PC-9 (cell line): ENCODE data around the gene GALNT10. TPM values are rescaled to one million over a fixed set of nuclear protein-coding genes. Genes with fewer than 3 reads are reported as not detected.

Experiments
- BruUV-seq: library from RNA; stranded (reverse); fragments of 400-500 nt; replicated peaks from 2 replicates; lab custom pipeline; 2021; lab: Mats Ljungman, UMichigan
- CTCF ChIA-PET: fragments of 300-600 bp; sonication (Branson Sonifier 250); formaldehyde crosslinking; loops from one replicate; lab custom pipeline; 2022; ENCODE audit warnings: antibody characterized with exemption; lab: Charles Lee
- POLR2A ChIA-PET: fragments of 300-600 bp; sonication (Branson Sonifier 250); formaldehyde crosslinking; loops from one replicate; lab custom pipeline; 2022; ENCODE audit warnings: antibody characterized with exemption; ENCODE audit not compliant: unreplicated experiment; lab: Charles Lee
- DNase-seq, 2 experiments: peaks; one replicate each; pipeline versions ENCODE4 v3.0.0 to v3.0.0-alpha.2; 2015 to 2022; ENCODE audit warnings: mixed read lengths in 1 of 2
- H2AFZ ChIP-seq: fragments of 200-600 bp; sonication (generic); 2 replicates; pipeline ENCODE4 v1.8.1; 2017; ENCODE audit warnings: antibody characterized with exemption
- H3F3A ChIP-seq: fragments of 200-600 bp; sonication (generic); 2 replicates; pipeline ENCODE4 v1.8.1; 2017; ENCODE audit warnings: antibody characterized with exemption, mild to moderate bottlenecking, low read depth; ENCODE audit not compliant: insufficient read depth
- H3K27ac ChIP-seq: fragments of 200-600 bp; sonication (generic); 2 replicates; pipeline ENCODE4 v1.6.1; 2016; ENCODE audit warnings: mixed run types
- H3K27me3 ChIP-seq: fragments of 200-600 bp; sonication (generic); 2 replicates; pipeline ENCODE4 v1.6.1; 2016; ENCODE audit warnings: low read depth, mixed run types; ENCODE audit not compliant: insufficient read depth
- H3K36me3 ChIP-seq: fragments of 200-600 bp; sonication (generic); 2 replicates; pipeline ENCODE4 v1.6.1; 2016; ENCODE audit warnings: low read depth, mixed run types
- H3K4me1 ChIP-seq: fragments of 200-600 bp; sonication (generic); replicated peaks from 2 replicates; pipeline ENCODE4 v1.6.1; 2016; ENCODE audit warnings: mixed run types; ENCODE audit not compliant: insufficient read depth
- H3K4me2 ChIP-seq: fragments of 200-600 bp; sonication (generic); 2 replicates; pipeline ENCODE4 v1.6.1; 2017; ENCODE audit warnings: mixed run types
- H3K4me3 ChIP-seq: fragments of 200-600 bp; sonication (generic); 2 replicates; pipeline ENCODE4 v1.6.1; 2016; ENCODE audit warnings: mixed run types
- H3K79me2 ChIP-seq: fragments of 200-600 bp; sonication (generic); 2 replicates; pipeline ENCODE4 v1.6.1; 2017; ENCODE audit warnings: low read depth, mixed run types
- H3K9me2 ChIP-seq: fragments of 200-600 bp; sonication (generic); 2 replicates; pipeline ENCODE4 v1.8.1; 2017; ENCODE audit warnings: mild to moderate bottlenecking; ENCODE audit not compliant: insufficient read depth
- H3K9me3 ChIP-seq: fragments of 200-600 bp; sonication (generic); 2 replicates; pipeline ENCODE4 v1.8.1; 2016; ENCODE audit warnings: low read depth; ENCODE audit not compliant: insufficient read depth
- H4K20me1 ChIP-seq: fragments of 200-600 bp; sonication (generic); 2 replicates; pipeline ENCODE4 v1.8.1; 2017; ENCODE audit not compliant: insufficient read depth
- CTCF ChIP-seq: fragments of 200-600 bp; sonication (generic); conservative IDR thresholded peaks from 2 replicates; pipeline ENCODE4 v1.6.1; 2017; ENCODE audit warnings: mixed run types, antibody characterized with exemption, mild to moderate bottlenecking, moderate library complexity
- EZH2 ChIP-seq: fragments of 200-600 bp; sonication (generic); IDR thresholded peaks from 2 replicates; pipeline ENCODE4 v1.8.0; 2017; ENCODE audit warnings: antibody characterized with exemption, low read depth
- intact Hi-C: fragments of 100-400 bp; cut with micrococcal nuclease; formaldehyde crosslinking; loops from one replicate; pipeline ENCODE4 v1.10.0; 2022; ENCODE audit not compliant: unreplicated experiment
- total RNA-seq: library from RNA; stranded (reverse); gene quantifications from 2 replicates; pipeline ENCODE4 v1.2.3, GENCODE V29; 2021

Gene GALNT10
- total RNA-seq, 1 experiment from 2014 or later, result 101 TPM

- TF ChIP-seq CTCF (no peak), EZH2 (no peak)
- BruUV-seq, result no TSS peak
- Histone ChIP-seq H2AFZ (no peak overlapping the region), H3F3A (peaks cover 32% of the 10 kb centered on the region), H3K79me2 (peaks cover 44% of the 10 kb centered on the region), H4K20me1 (no peaks in the 10 kb centered on the region), H3K4me2 (no peak overlapping the region), H3K4me1 (peaks cover 61% of the 10 kb centered on the region), H3K9me2 (no peaks in the 10 kb centered on the region), H3K27me3 (no peaks in the 10 kb centered on the region), H3K4me3 (no peak overlapping the region), H3K9me3 (no peaks in the 10 kb centered on the region), H3K36me3 (no peaks in the 10 kb centered on the region), H3K27ac (no peak overlapping the region)
- ChIA-PET POLR2A (no interaction called here), CTCF (no interaction called here)
- intact Hi-C loops, result no loop called here
- DNase-seq, result no peak
These were observed 101.4 kb downstream of the GALNT10 start for GRCh38 chr5:154291917-154292316.

DNA sequence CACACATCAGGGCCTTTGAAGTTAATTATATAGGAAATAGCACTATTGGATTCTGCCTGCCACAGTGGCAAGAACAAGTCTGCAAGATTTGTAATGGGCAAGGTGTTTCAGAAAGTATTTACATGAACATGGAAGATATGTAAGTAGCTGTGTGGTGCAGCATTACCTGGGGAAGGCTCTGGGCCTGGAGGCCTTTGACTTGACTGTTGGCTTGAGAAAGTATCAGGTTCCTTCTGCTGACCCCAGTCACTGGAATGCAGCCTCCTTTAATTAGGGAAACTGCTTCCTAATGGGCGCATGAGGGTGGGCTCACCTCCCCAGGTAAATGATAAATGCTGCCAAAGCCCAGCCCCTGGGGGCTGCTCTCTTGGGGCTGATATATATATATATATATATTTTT lies 102.7 kb downstream of the GALNT10 start:
- H3K27me3 ChIP-seq, result no peaks in the 10 kb centered on the region
- no TSS peak for BruUV-seq
- peaks cover 32% of the 10 kb centered on the region for H3F3A ChIP-seq
- no peak overlapping the region for H3K27ac ChIP-seq
- POLR2A ChIA-PET, result no interaction called here
- no peaks in the 10 kb centered on the region for H3K9me3 ChIP-seq
- H3K36me3 ChIP-seq, result 0 out of 2 replicates have a peak, but pooled peaks cover 6% of the 10 kb centered on the region
- CTCF ChIA-PET, result no interaction called here
- no peak overlapping the region for H2AFZ ChIP-seq
- intact Hi-C loops, result no loop called here
- H3K79me2 ChIP-seq, result peaks cover 48% of the 10 kb centered on the region
- no peaks in the 10 kb centered on the region for H3K9me2 ChIP-seq
- H3K4me1 ChIP-seq, result peaks cover 61% of the 10 kb centered on the region
- no peak overlapping the region for H3K4me3 ChIP-seq
- TF ChIP-seq EZH2 (no peak), CTCF (no peak)
- H4K20me1 ChIP-seq, result no peaks in the 10 kb centered on the region
- DNase-seq, result no peak
- no peak overlapping the region for H3K4me2 ChIP-seq

GRCh38 chr5:154295551-154295950 lies 105.0 kb downstream of the GALNT10 start:
- POLR2A ChIA-PET, result interaction anchor here (0.7 kb wide), 1 partner anchor 99 kb away, joined by 6 read pairs; no protein-coding TSS in a partner anchor
- H3K4me3 ChIP-seq, result no peak overlapping the region
- DNase-seq, result no peak
- H3K4me1 ChIP-seq, result peaks cover 51% of the 10 kb centered on the region
- 0 out of 2 replicates have a peak overlapping the region, but pooled peaks have one; percentile 17 for H3K27ac ChIP-seq
- H3K79me2 ChIP-seq, result peaks cover 32% of the 10 kb centered on the region
- CTCF ChIA-PET, result no interaction called here
- H3K27me3 ChIP-seq, result no peaks in the 10 kb centered on the region
- intact Hi-C loops, result no loop called here
- H2AFZ ChIP-seq, result no peak overlapping the region
- peaks cover 32% of the 10 kb centered on the region for H3F3A ChIP-seq
- H3K9me2 ChIP-seq, result no peaks in the 10 kb centered on the region
- H4K20me1 ChIP-seq, result no peaks in the 10 kb centered on the region
- TF ChIP-seq CTCF (no peak), EZH2 (no peak)
- BruUV-seq, result no TSS peak
- H3K4me2 ChIP-seq, result no peak overlapping the region
- H3K36me3 ChIP-seq, result peaks cover 22% of the 10 kb centered on the region; the same call in 1 of the 2 replicates
- H3K9me3 ChIP-seq, result no peaks in the 10 kb centered on the region
